ENCODE measurements around the gene ARF4.
A peak's percentile ranks its signal among the peaks of the same experiment; 100 is the strongest.

ARF4 gene

DNA sequence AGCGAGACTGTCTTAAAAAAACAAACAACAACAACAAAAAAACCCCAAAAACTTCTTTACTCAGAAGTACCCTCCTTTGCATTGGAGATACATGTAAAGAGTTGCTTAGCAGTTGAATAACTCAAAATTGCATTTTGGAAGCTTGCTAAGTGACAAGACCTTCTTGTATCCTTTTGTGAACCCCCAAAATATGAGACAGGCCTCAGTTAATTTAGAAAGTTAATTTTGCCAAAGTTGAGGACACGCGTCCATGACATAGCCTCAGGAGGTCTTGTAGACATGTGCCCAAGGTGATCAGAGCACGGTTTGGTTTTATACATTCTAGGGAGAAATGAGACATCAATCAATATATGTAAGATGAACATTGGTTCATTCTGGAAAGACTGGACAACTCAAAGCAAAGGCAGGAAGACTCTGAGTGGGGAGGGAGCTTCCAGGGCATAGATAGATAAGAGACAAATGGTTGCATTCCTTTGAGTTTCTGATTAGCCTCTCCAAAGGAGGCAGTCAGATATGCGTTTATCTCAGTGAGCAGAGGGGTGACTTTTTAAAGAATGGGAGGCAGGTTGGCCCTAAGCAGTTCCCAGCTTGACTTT is 1.7 kb upstream of the ARF4 start:
- peaks cover 25% of the 10 kb centered on the region for H3K4me1 ChIP-seq (ENCODE audit: control insufficient read depth, low read length)
- H3K36me3 ChIP-seq (ENCODE audit: control insufficient read depth, low read length) = peaks cover 31% of the 10 kb centered on the region
- no peak for TF ChIP-seq EZH2phosphoT487 (IDR thresholded peaks at IDR 0.05; ENCODE audit: borderline replicate concordance, low read length)
- TF ChIP-seq, protein P1, sequence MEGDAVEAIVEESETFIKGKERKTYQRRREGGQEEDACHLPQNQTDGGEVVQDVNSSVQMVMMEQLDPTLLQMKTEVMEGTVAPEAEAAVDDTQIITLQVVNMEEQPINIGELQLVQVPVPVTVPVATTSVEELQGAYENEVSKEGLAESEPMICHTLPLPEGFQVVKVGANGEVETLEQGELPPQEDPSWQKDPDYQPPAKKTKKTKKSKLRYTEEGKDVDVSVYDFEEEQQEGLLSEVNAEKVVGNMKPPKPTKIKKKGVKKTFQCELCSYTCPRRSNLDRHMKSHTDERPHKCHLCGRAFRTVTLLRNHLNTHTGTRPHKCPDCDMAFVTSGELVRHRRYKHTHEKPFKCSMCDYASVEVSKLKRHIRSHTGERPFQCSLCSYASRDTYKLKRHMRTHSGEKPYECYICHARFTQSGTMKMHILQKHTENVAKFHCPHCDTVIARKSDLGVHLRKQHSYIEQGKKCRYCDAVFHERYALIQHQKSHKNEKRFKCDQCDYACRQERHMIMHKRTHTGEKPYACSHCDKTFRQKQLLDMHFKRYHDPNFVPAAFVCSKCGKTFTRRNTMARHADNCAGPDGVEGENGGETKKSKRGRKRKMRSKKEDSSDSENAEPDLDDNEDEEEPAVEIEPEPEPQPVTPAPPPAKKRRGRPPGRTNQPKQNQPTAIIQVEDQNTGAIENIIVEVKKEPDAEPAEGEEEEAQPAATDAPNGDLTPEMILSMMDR (IDR thresholded peaks at IDR 0.05; ENCODE audit: low read depth, low read length, poor library complexity, severe bottlenecking) = no peak
- H3K27ac ChIP-seq (ENCODE audit: low read depth, low read length) = peak overlapping the region; percentile 26; the same call in 1 of the 2 replicates
- no peaks in the 10 kb centered on the region for H3K9me3 ChIP-seq (ENCODE audit: control insufficient read depth, insufficient read depth, low read length)
- H3K4me2 ChIP-seq (ENCODE audit: low read length) = peak overlapping the region; percentile 97
- no peaks in the 10 kb centered on the region for H3K9me2 ChIP-seq (replicated peaks; ENCODE audit: control insufficient read depth, low read length)
- peak overlapping the region; percentile 92 for H3K4me3 ChIP-seq (ENCODE audit: low read length)
- peaks cover 17% of the 10 kb centered on the region for H4K20me1 ChIP-seq (ENCODE audit: control insufficient read depth, insufficient read depth, low read depth, low read length)
- H3F3A ChIP-seq (ENCODE audit: control insufficient read depth, insufficient read depth) = peaks cover 7% of the 10 kb centered on the region
- peaks cover 53% of the 10 kb centered on the region for H3K79me2 ChIP-seq (ENCODE audit: control insufficient read depth, low read length)
- H3K27me3 ChIP-seq (ENCODE audit: control insufficient read depth, low read length) = no peaks in the 10 kb centered on the region

DNA sequence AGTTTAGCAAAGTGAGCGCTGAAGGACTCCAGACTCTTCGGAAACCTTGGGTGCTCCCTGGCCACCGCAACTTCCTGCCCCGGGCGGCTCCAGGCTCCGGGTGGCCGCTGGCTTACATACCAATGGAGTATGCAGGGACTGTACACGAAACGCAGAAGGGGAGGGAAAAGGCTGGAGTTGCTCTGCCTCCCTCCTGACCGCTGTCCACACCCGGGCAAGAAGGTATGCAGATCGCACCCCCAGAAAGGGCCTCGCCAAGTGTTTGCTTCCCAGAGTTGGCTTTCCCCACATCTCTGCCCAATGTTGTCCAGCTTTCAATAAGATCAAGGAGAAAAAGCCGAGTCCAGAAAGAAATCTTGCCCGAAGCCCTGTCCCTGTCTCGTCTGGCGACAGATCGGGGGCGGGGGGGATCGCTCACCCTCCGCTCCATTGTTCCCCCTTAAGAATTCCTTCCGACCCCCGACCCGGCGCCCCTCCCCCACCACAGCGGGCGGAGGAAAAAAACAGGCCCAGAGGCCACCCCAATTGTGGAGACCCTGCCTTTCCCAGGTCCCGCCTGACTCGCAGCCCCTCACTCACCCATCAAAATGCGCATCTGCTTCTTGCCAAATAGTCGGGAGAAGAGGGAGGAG is 533 bp downstream of the ARF4 start:
- no peak for TF ChIP-seq EZH2phosphoT487 (IDR thresholded peaks at IDR 0.05; ENCODE audit: borderline replicate concordance, low read length)
- TF ChIP-seq, protein P1 (IDR thresholded peaks at IDR 0.05; ENCODE audit: low read depth, low read length, poor library complexity, severe bottlenecking) = no peak
- Histone ChIP-seq H3K36me3 (ENCODE audit: control insufficient read depth, low read length) (peaks cover 46% of the 10 kb centered on the region), H3K4me2 (ENCODE audit: low read length) (peak overlapping the region; percentile 94), H3K4me3 (ENCODE audit: low read length) (peak overlapping the region; percentile 100), H3F3A (ENCODE audit: control insufficient read depth, insufficient read depth) (peaks cover 11% of the 10 kb centered on the region; the same call in 1 of the 2 replicates), H4K20me1 (ENCODE audit: control insufficient read depth, insufficient read depth, low read depth, low read length) (peaks cover 21% of the 10 kb centered on the region), H3K79me2 (ENCODE audit: control insufficient read depth, low read length) (peaks cover 76% of the 10 kb centered on the region), H3K4me1 (ENCODE audit: control insufficient read depth, low read length) (peaks cover 36% of the 10 kb centered on the region), H3K9me3 (ENCODE audit: control insufficient read depth, insufficient read depth, low read length) (no peaks in the 10 kb centered on the region), H3K9me2 (replicated peaks; ENCODE audit: control insufficient read depth, low read length) (no peaks in the 10 kb centered on the region), H3K27ac (ENCODE audit: low read depth, low read length) (peak overlapping the region; percentile 74), H3K27me3 (ENCODE audit: control insufficient read depth, low read length) (no peaks in the 10 kb centered on the region)

DNA sequence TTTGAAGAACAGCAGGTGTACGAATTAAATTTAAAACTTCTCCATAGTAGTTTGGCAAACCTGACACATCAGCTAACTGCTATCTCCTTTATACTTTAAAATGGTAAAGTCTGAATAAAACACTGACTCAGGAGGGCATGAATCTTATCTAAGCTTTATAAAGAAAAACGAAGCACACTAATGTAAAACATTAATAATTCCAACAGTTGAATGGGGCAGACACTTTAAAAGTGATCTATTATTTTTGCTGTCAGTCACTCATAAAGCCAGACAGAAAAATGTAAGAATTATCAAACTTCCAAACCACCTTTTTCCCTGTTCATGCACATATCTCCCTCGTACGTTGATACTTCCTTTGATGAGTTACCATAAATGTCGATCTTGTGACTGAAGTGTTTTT is 2.6 kb downstream of the ARF4 start:
- Histone ChIP-seq H3K27me3 (ENCODE audit: control insufficient read depth, low read length) (no peaks in the 10 kb centered on the region), H3K27ac (ENCODE audit: low read depth, low read length) (no peak overlapping the region), H3F3A (ENCODE audit: control insufficient read depth, insufficient read depth) (peaks cover 10% of the 10 kb centered on the region; the same call in 1 of the 2 replicates), H3K4me1 (ENCODE audit: control insufficient read depth, low read length) (peaks cover 36% of the 10 kb centered on the region), H3K4me2 (ENCODE audit: low read length) (peak overlapping the region; percentile 94), H3K36me3 (ENCODE audit: control insufficient read depth, low read length) (peaks cover 48% of the 10 kb centered on the region), H3K4me3 (ENCODE audit: low read length) (peak overlapping the region; percentile 100; the same call in 1 of the 2 replicates), H3K9me3 (ENCODE audit: control insufficient read depth, insufficient read depth, low read length) (no peaks in the 10 kb centered on the region), H4K20me1 (ENCODE audit: control insufficient read depth, insufficient read depth, low read depth, low read length) (peaks cover 21% of the 10 kb centered on the region), H3K79me2 (ENCODE audit: control insufficient read depth, low read length) (peaks cover 94% of the 10 kb centered on the region), H3K9me2 (replicated peaks; ENCODE audit: control insufficient read depth, low read length) (no peaks in the 10 kb centered on the region)
- TF ChIP-seq EZH2phosphoT487 (IDR thresholded peaks at IDR 0.05; ENCODE audit: borderline replicate concordance, low read length) = no peak
- TF ChIP-seq, protein P1 (IDR thresholded peaks at IDR 0.05; ENCODE audit: low read depth, low read length, poor library complexity, severe bottlenecking) = no peak
